GM12892 (cell line): ENCODE results near the gene P2RX1.

Source experiments
- POLR2A ChIP-seq: IDR thresholded peaks from 2 replicates; pipeline ENCODE4 v1.6.1; 2011; ENCODE audit warnings: low read depth, low read length, control low read depth
- POLR2AphosphoS5 ChIP-seq: IDR thresholded peaks from 2 replicates; pipeline ENCODE4 v1.6.1; 2011; ENCODE audit warnings: low read depth, low read length, control low read depth
- TAF1 ChIP-seq: IDR thresholded peaks from 2 replicates; pipeline ENCODE4 v1.6.1; 2011; ENCODE audit warnings: low read depth, mild to moderate bottlenecking, control low read depth, low read length, borderline replicate concordance

DNA sequence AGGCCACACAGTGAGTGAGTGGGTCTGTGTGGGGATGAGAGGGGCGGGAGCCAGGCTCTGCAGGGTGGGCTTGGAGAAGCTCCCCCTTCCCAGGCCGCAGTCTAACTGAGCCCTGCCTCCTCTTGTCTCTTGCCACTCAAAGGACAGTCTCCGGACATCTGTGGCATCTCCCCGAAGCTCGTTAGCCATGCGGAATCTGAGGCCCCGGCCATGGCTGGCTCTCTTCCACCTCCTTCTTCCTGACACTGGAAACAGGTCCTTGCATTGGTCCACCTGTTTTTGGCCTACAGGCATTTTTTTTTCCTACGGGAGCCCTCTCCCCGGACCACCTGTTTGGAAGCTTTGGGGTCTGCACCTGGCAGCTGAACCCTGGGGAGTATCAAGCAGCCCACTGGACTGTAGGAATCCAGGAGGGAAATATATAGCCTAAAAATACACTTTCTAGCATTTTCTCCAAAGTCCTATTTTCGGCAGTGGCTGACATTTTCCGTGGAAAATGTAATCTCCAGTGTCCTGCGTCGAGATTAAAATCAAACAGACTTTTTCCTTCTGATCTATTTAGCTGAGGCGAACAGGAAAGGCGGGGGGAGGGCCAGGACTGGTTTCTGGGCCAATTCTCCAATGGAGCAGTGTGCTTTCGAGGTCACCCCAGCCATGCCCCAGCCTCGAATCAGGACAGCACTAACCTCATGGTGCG, 38.9 kb upstream of the P2RX1 start:
- TF ChIP-seq POLR2A = no peak
- no peak for TF ChIP-seq POLR2AphosphoS5
- no peak for TF ChIP-seq TAF1
